Measurements from ENCODE around the gene EPHA4.

GRCh38 chr2:221448057-221448843 is 123.9 kb downstream of the EPHA4 start:
- TF ChIP-seq CTCF (IDR thresholded peaks at IDR 0.05) (no peak), TAF1 (IDR thresholded peaks at IDR 0.05; ENCODE audit: borderline replicate concordance, low read depth, low read length) (no peak), GABPA (IDR thresholded peaks at IDR 0.05; ENCODE audit: low read depth) (no peak), EP300 (IDR thresholded peaks at IDR 0.05; ENCODE audit: borderline replicate concordance in 1 of 2, low read depth in 1 of 2, low read length in 1 of 2) (no peak), MXI1 (IDR thresholded peaks at IDR 0.05; ENCODE audit: low read depth, low read length) (no peak), SIN3A (IDR thresholded peaks at IDR 0.05; ENCODE audit: borderline replicate concordance, low read depth, low read length) (no peak), RXRA (IDR thresholded peaks at IDR 0.05; ENCODE audit: borderline replicate concordance, low read depth) (no peak), ZBTB33 (IDR thresholded peaks at IDR 0.05; ENCODE audit: borderline replicate concordance, low read depth) (no peak), POLR2AphosphoS5 (IDR thresholded peaks at IDR 0.05; ENCODE audit: low read depth, low read length) (no peak), TCF12 (IDR thresholded peaks at IDR 0.05) (no peak), RFX5 (IDR thresholded peaks at IDR 0.05; ENCODE audit: low read length) (no peak), RCOR1 (IDR thresholded peaks at IDR 0.05; ENCODE audit: low read length) (no peak)
